Measurements from ENCODE around the gene PPP1R11. TPM values are rescaled to one million over a fixed set of nuclear protein-coding genes. Genes with fewer than 3 reads are reported as not detected.
"Not testable (repeated sequence)": the region's sequence is repeated elsewhere in the genome, so short reads cannot be mapped to it uniquely, and the experiment has no call there.

Gene PPP1R11
- total RNA-seq, 1 donor from 2014 or later, result 39.3 TPM

DNA sequence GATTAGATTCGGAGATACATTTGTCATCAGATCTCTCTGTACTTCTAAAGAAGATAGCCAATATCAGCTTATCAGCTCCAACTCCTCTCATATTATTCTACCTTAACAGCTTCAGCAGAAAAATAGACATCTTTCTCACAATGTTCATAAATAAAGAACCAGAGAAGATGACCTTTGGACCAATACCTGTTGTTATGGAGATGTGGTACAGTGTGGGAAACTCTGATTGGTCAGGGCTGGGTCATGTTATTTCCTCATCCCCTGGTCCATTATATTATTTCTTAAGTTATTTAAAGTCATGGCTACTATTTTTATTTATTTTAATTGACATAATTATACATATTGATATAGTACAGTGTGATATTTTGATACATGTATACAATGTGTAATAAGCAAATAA lies 41.8 kb upstream of the PPP1R11 start:
- H3K36me3 Mint-ChIP-seq (ENCODE audit: low read depth, unreplicated experiment), result no peaks in the 10 kb centered on the region
- H3K4me1 Mint-ChIP-seq (ENCODE audit: unreplicated experiment), result no peaks in the 10 kb centered on the region
- DNase-seq (ENCODE audit: low spot score), result no peak
- TF ChIP-seq CTCF (IDR thresholded peaks at IDR 0.05; ENCODE audit: unreplicated experiment), result no peak
- H3K9me3 Mint-ChIP-seq (ENCODE audit: unreplicated experiment), result no peaks in the 10 kb centered on the region
- no peak overlapping the region for H3K4me3 Mint-ChIP-seq (ENCODE audit: unreplicated experiment)
- H3K27me3 Mint-ChIP-seq (ENCODE audit: unreplicated experiment), result no peaks in the 10 kb centered on the region
- H3K27ac Mint-ChIP-seq (ENCODE audit: unreplicated experiment), result no peak overlapping the region

GRCh38 chr6:30029588-30029987 lies 37.4 kb upstream of the PPP1R11 start:
- TF ChIP-seq CTCF (IDR thresholded peaks at IDR 0.05; ENCODE audit: unreplicated experiment), result no peak
- no peak overlapping the region for H3K27ac Mint-ChIP-seq (ENCODE audit: unreplicated experiment)
- no peaks in the 10 kb centered on the region for H3K36me3 Mint-ChIP-seq (ENCODE audit: low read depth, unreplicated experiment)
- H3K9me3 Mint-ChIP-seq (ENCODE audit: unreplicated experiment), result no peaks in the 10 kb centered on the region
- DNase-seq (ENCODE audit: low spot score), result no peak
- H3K4me3 Mint-ChIP-seq (ENCODE audit: unreplicated experiment), result no peak overlapping the region
- no peaks in the 10 kb centered on the region for H3K27me3 Mint-ChIP-seq (ENCODE audit: unreplicated experiment)
- no peaks in the 10 kb centered on the region for H3K4me1 Mint-ChIP-seq (ENCODE audit: unreplicated experiment)

- H3K36me3 Mint-ChIP-seq (ENCODE audit: low read depth, unreplicated experiment), result no peaks in the 10 kb centered on the region
- H3K4me3 Mint-ChIP-seq (ENCODE audit: unreplicated experiment), result no peak overlapping the region
- H3K4me1 Mint-ChIP-seq (ENCODE audit: unreplicated experiment), result no peaks in the 10 kb centered on the region
- H3K27ac Mint-ChIP-seq (ENCODE audit: unreplicated experiment), result no peak overlapping the region
- TF ChIP-seq CTCF (IDR thresholded peaks at IDR 0.05; ENCODE audit: unreplicated experiment), result no peak
- DNase-seq (ENCODE audit: low spot score), result no peak
- no peaks in the 10 kb centered on the region for H3K9me3 Mint-ChIP-seq (ENCODE audit: unreplicated experiment)
- no peaks in the 10 kb centered on the region for H3K27me3 Mint-ChIP-seq (ENCODE audit: unreplicated experiment)
These were observed 35.6 kb upstream of the PPP1R11 start for GRCh38 chr6:30031381-30031780.

DNA sequence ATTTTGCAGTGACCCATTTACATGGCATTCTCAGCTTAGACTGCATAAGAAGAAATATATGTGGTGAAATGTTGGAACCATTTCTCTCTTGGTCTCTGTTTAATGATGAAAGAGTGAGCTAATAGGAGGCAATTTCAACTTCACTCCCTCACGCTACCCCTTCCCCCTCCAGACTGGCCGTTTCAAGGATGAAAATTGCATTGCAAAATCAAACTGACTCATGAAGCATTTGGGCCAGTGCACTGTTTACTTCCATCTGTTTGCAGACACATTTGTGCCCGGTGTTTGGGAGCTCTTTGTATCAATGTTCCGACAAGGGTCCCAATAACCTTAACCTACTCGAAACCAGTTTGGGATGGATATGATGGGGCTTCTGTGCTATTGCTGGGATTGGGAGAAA lies 33.6 kb upstream of the PPP1R11 start:
- not testable (repeated sequence) for DNase-seq (ENCODE audit: low spot score); H3K9me3 Mint-ChIP-seq (ENCODE audit: unreplicated experiment); H3K4me3 Mint-ChIP-seq (ENCODE audit: unreplicated experiment); H3K4me1 Mint-ChIP-seq (ENCODE audit: unreplicated experiment); H3K27ac Mint-ChIP-seq (ENCODE audit: unreplicated experiment); H3K27me3 Mint-ChIP-seq (ENCODE audit: unreplicated experiment); H3K36me3 Mint-ChIP-seq (ENCODE audit: low read depth, unreplicated experiment)

DNA sequence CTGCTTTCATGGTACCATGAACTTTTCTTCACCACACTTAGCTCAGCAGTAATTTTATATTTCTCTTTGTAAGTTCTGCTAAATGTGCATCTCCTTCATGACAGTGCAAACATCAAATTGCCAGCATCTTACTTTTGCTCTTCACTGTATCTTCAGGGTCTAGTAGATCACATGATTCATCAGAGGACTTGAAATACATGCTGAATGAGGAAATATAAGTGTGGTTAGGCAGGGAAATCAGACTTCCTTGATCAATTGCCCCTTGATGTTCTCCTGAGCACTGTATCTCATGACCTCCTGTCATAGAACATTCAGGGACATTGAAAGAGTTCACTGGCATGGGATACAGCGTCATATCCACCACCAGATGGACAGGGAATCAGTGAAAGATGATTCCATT lies 31.2 kb upstream of the PPP1R11 start:
- no peaks in the 10 kb centered on the region for H3K9me3 Mint-ChIP-seq (ENCODE audit: unreplicated experiment)
- H3K4me3 Mint-ChIP-seq (ENCODE audit: unreplicated experiment), result no peak overlapping the region

More for the DNA sequence above, 31.2 kb upstream of the PPP1R11 start:
- no peaks in the 10 kb centered on the region for H3K4me1 Mint-ChIP-seq (ENCODE audit: unreplicated experiment)
- no peak for DNase-seq (ENCODE audit: low spot score)
- no peak overlapping the region for H3K27ac Mint-ChIP-seq (ENCODE audit: unreplicated experiment)
- no peaks in the 10 kb centered on the region for H3K27me3 Mint-ChIP-seq (ENCODE audit: unreplicated experiment)
- TF ChIP-seq CTCF (IDR thresholded peaks at IDR 0.05; ENCODE audit: unreplicated experiment), result no peak
- H3K36me3 Mint-ChIP-seq (ENCODE audit: low read depth, unreplicated experiment), result no peaks in the 10 kb centered on the region
